GM21423 (cell line): Measurements from ENCODE around the gene GOLGA8G.
A peak's percentile ranks its signal among the peaks of the same experiment; 100 is the strongest.
"Not testable (repeated sequence)": the region's sequence is repeated elsewhere in the genome, so short reads cannot be mapped to it uniquely, and the experiment has no call there.

Experiments used
- ATAC-seq: cut with Tn5 transposase; IDR thresholded peaks from one replicate; pipeline ENCODE4 v1.9.1; 2021; ENCODE audit warnings: mild to moderate bottlenecking, moderate library complexity; ENCODE audit not compliant: unreplicated experiment

Gene GOLGA8G

GRCh38 chr15:28532954-28533353 is at the start of gene GOLGA8G:
Gene GOLGA8G (minus strand): TSS chr15:28532971. CDS start chr15:28532909, 62 bp downstream.
- not testable (repeated sequence) for ATAC-seq

- ATAC-seq = not testable (repeated sequence)
Measured at GRCh38 chr15:28573351-28573750, 40.6 kb upstream of the GOLGA8G start.

GRCh38 chr15:28553268-28553667 is 20.5 kb upstream of the GOLGA8G start, which contains the start of gene GOLGA6L25:
Gene GOLGA6L25 (plus strand): TSS chr15:28553568. CDS start chr15:28553629, 61 bp downstream.
- ATAC-seq = not testable (repeated sequence)

- ATAC-seq = not testable (repeated sequence)
Measured at GRCh38 chr15:28515208-28515607, 17.6 kb downstream of the GOLGA8G start.

- not testable (repeated sequence) for ATAC-seq
Measured at GRCh38 chr15:28514128-28514527, 18.6 kb downstream of the GOLGA8G start.

- ATAC-seq = not testable (repeated sequence)
Measured at GRCh38 chr15:28508217-28508889, 24.4 kb downstream of the GOLGA8G start.

GRCh38 chr15:28481340-28481739 is 51.4 kb downstream of the GOLGA8G start:
- peak; percentile 52 for ATAC-seq
